Measurements from ENCODE around the gene LRP1B.

The LRP1B gene

DNA sequence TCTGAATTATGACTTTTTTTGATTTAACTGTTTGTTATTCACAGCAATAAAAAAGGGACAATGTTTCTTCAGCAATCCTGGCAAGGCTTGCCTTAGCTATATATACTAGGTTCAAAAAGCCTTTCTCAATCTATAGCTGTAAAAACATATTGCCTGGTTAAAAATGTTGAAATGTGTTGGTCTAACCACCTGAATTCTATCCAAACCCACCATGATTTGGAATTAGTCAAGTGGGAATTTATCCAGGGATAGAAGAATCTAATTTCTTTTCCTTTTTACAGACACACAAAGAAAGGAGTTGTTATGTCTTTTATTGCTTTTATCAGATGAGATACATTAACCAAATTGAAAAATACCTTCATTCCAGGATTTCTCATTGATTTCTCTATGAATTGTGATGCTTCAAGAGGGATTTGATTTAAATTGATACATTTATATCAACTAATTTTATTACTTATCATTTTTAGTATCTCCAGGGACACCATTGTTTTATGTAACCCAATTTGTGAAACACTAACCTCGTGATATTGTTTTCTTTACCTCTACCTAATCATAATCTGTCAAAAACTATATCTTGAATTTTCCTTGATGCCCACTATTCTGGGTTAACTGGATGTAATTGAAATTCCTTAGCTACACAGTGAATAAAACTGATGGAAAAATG is 88.1 kb downstream of the LRP1B start:
- in situ Hi-C loops (cut with HindIII; ENCODE audit: low sequenced_read_pairs), result no loop called here

- in situ Hi-C loops (cut with HindIII; ENCODE audit: low sequenced_read_pairs), result no loop called here
Measured at GRCh38 chr2:142041996-142042395, 88.8 kb downstream of the LRP1B start.

- in situ Hi-C loops (cut with HindIII; ENCODE audit: low sequenced_read_pairs), result no loop called here
Measured at GRCh38 chr2:142041105-142041504, 89.7 kb downstream of the LRP1B start.

DNA sequence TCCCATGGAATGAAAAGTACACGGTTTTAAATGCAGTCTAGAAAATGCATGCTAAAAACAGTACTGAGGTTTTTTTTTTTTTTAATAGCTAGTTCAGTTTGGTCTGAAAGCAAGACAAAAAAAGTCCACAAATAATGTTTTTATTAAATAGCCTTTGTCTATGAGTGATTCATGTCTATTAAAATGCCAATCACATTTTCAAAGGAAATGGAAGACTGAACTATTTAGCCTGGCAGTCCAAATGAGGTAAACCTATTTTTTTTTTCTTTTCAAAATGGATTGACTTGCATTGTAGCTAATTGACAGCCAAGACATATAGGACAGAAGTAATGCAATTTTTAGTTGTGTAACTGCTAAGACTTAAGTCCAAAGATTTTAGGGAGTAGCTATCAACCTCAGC is 90.3 kb downstream of the LRP1B start:
- in situ Hi-C loops (cut with HindIII; ENCODE audit: low sequenced_read_pairs), result no loop called here

DNA sequence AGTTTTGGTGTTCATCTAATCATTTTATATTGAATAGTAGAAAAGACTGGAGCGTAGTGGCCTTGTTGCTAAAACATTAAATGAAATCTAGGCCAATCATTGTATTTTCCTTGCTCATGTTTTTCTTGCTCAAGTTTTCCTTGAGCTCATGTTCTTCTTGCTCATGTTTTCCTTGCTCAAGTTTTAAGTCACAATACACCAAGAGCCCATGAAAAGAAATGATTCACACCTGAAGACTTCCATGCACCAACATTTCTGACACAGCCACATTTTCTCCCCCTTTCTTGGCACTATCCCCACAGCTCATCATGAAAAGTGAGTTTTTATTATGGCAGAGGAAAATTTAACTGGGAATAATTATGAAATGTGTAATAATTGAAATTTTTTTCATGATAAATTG is 92.0 kb downstream of the LRP1B start:
- in situ Hi-C loops (cut with HindIII; ENCODE audit: low sequenced_read_pairs), result no loop called here

DNA sequence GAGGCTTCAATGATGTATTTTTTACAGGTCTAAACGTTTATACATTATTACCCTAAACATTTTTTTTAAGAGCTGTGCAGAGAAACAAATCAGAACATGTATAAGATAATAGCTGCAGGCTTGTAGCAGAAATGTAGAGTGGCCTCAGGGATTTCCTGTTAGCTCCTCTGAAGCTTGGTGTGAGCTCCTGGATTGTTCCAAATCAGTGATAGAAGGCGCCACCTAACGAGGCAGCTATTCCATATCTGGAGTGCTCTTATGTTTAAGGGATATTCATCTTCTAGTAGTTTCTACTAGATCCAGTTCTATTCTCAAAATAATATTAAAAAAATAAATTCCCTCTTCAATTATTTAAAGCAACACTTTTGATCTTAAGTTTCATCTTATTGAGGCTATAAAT is 93.1 kb downstream of the LRP1B start:
- in situ Hi-C loops (cut with HindIII; ENCODE audit: low sequenced_read_pairs), result no loop called here

- in situ Hi-C loops (cut with HindIII; ENCODE audit: low sequenced_read_pairs), result no loop called here
Measured at GRCh38 chr2:142037066-142037465, 93.8 kb downstream of the LRP1B start.

GRCh38 chr2:142033393-142033792 is 97.4 kb downstream of the LRP1B start:
- in situ Hi-C loops (cut with HindIII; ENCODE audit: low sequenced_read_pairs), result no loop called here

DNA sequence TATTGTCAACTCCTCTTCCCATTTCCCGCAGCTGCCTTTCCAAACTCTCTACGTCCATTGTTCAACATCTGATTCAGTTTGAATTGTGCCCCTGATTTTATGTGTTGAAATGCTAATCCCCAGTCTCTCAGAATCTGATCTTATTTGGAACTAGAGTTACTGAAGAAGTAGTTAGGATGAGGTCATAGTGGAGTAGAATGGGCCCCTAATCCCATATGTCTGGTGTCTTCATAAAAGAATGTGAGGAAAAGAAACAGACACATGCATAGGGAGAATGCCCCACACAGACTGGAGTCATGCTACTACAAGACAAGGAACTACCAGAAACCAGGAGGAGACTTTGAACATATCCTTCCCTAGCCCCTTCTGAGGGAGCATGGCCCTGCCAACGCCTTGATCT is 99.2 kb downstream of the LRP1B start:
- in situ Hi-C loops (cut with HindIII; ENCODE audit: low sequenced_read_pairs), result no loop called here

- in situ Hi-C loops (cut with HindIII; ENCODE audit: low sequenced_read_pairs), result no loop called here
Measured at GRCh38 chr2:142030735-142031134, 100.1 kb downstream of the LRP1B start.

DNA sequence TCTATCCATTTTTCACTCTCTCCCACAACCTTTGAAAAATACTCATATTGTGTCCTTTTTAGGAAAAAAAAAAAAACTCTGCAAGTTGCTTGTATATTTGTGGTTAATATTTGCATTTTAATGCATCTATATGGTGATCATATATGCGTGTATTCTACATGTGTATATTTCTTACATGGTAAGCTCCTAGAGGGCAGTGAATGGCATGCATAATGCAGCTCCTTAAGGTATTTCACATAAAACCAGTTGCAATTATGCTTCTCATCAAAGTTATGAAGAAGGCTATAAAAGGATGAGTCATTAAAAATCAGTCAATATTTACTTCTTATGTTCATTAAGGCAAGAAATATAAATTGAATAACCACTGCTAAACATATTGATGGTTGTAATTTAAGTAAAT is 100.8 kb downstream of the LRP1B start:
- in situ Hi-C loops (cut with HindIII; ENCODE audit: low sequenced_read_pairs), result no loop called here

DNA sequence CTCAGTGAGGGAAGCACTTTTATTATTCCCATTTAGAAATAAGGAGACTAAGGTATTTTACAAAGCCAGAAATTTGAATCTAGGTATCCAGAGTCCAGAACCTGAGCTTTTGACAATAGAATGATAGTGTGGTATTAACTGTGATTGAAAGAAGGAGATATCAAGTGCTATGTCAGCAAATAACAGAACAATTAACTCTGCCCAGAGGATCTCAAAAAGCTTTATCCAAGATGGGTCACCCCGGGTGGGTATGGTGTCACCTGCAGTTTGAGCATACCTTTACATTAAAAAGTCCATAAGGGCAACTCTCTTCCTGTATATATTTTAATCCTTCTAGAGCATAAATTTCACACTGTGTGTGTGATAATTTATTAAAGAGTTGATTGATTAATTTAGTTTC is 105.4 kb downstream of the LRP1B start:
- in situ Hi-C loops (cut with HindIII; ENCODE audit: low sequenced_read_pairs), result no loop called here

DNA sequence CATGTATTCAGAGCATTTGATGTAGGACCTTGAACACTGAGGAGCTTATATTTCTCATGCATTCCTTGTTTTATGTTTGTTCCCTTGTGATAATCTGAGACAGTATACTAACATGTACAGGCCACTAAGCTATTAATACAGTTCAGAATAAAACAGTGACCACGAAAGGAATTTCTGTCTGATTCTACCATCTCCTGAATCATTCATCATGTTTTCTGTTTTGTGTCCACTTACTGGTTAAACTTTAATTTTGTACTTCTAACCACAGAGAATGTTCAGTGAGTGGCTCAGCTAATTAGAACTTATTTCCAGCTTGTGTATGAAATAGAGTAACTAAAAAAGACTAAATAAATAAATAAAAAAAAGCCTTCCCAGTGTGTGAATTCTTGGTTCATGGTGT is 110.4 kb downstream of the LRP1B start:
- in situ Hi-C loops (cut with HindIII; ENCODE audit: low sequenced_read_pairs), result no loop called here

DNA sequence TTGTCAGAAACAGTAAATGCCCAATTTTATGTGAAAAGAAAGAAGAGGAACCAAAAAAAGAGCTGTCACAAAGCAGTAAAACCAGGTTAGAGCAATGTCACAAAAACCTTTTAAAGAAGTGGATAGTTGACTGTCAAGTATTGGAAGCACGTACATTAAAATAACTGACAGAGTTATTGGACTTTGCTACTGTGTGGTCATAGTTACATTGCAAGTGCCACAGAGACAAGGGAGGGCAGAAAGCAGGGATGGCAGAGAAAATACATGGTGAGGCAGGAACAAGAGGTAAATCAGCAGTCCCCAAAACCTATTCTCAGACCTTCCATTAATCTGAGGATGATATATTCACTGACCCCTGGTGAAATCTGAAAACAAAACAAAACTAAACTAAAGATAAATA is 116.3 kb downstream of the LRP1B start:
- in situ Hi-C loops (cut with HindIII; ENCODE audit: low sequenced_read_pairs), result no loop called here

GRCh38 chr2:142012797-142013196 is 118.0 kb downstream of the LRP1B start:
- in situ Hi-C loops (cut with HindIII; ENCODE audit: low sequenced_read_pairs), result no loop called here

DNA sequence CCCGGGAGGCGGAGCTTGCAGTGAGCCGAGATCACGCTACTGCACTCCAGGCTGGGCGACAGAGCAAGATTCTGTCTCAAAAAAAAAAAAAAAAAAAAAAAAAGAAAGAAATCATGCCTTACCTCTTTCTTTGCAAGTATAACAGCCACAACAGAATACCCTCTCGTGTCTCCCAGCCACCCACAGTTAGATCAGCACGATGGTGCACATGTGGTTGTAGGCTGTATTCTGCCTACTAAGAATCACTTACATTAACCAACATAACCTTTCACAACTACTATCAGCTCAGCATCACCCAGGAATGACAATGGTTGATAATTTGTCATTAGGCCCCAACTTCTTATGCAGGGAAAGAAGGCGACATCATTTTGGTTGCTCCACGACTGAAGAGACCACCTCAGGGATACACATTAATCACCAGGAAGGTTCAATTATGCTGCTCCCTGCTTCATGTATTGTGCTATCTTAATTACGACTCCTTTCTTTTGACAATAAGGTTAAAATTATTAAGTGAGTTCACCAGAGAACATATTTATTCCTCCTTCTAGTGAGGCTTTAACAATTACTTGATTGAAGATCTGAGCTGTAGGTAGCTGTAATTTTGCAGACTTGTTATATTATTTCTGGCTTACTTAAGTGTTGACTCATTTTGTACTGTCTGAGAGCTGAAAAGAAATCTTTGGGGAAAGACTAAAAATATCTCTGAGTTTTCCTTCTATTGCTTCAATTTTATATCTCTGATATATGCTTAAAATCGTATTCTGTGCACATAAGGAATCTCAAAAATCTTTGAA is 120.1 kb downstream of the LRP1B start:
- in situ Hi-C loops (cut with HindIII; ENCODE audit: low sequenced_read_pairs), result no loop called here

- in situ Hi-C loops (cut with HindIII; ENCODE audit: low sequenced_read_pairs), result no loop called here
Measured at GRCh38 chr2:142008135-142008744, 122.6 kb downstream of the LRP1B start.

GRCh38 chr2:141994066-141994465 is 136.8 kb downstream of the LRP1B start:
- in situ Hi-C loops (cut with HindIII; ENCODE audit: low sequenced_read_pairs), result no loop called here

DNA sequence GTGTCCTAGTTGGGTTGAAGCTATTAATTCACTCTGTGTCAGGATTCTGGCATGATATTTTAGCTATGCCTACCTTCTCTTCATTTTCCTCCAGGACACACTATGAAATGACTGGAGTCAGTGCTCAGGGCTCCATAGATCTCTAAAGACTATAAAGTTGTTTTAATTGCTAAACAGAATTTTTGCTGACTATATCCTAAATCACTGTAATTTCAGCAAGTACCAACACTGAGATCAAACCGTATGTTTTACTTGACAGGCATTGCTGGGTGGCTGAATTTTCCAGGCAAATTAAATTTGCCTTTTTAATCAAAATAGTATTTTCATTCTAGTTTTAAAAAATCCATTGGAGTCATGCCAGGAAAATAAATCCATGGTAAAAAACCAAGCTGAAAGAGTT is 138.1 kb downstream of the LRP1B start:
- in situ Hi-C loops (cut with HindIII; ENCODE audit: low sequenced_read_pairs), result no loop called here

GRCh38 chr2:141968433-141968832 is 162.4 kb downstream of the LRP1B start:
- in situ Hi-C loops (cut with HindIII; ENCODE audit: low sequenced_read_pairs), result no loop called here

GRCh38 chr2:141967980-141968379 is 162.8 kb downstream of the LRP1B start:
- in situ Hi-C loops (cut with HindIII; ENCODE audit: low sequenced_read_pairs), result no loop called here

DNA sequence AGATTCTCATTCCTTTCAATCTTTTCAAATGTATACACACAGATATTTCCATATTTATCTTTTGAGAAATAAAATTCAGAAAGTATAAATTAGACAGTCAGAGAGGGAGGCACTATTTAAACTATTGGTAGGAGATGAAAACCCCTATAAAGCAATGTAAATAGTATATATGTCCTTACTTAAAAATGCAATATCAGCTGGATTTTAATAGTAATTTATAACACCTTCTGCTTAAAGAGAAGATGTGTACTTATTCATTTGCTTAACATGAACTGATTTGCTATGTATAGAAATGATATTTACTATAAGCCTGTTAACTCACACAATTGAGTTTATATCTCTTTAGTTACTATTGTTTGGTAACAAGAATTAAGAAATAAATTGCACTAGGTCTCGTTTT is 163.3 kb downstream of the LRP1B start:
- in situ Hi-C loops (cut with HindIII; ENCODE audit: low sequenced_read_pairs), result no loop called here

Data from endothelial cell of hepatic sinusoid (primary cell).